HAP-1 (cell line): ENCODE measurements around the gene COMMD3.
"Not testable (repeated sequence)": the region's sequence is repeated elsewhere in the genome, so short reads cannot be mapped to it uniquely, and the experiment has no call there.

Experiments used
- DNase-seq, 2 experiments: peaks; one replicate each; pipeline ENCODE4 v3.0.0-alpha.2; 2016 to 2020; ENCODE audit warnings: low spot score in 2 of 2
- H3K27me3 ChIP-seq: fragments of 250-450 bp; sonication (Bioruptor Pico); 2 replicates; pipeline ENCODE4 v1.5.1; 2020; ENCODE audit warnings: low read depth, mild to moderate bottlenecking, moderate library complexity
- H3K36me3 ChIP-seq: fragments of 250-450 bp; sonication (Bioruptor Pico); replicated peaks from 2 replicates; pipeline ENCODE4 v1.5.1; 2020; ENCODE audit warnings: mild to moderate bottlenecking
- H3K4me1 ChIP-seq: fragments of 250-450 bp; sonication (Bioruptor Pico); 2 replicates; pipeline ENCODE4 v1.5.1; 2020; ENCODE audit warnings: mild to moderate bottlenecking
- H3K4me3 ChIP-seq: fragments of 250-450 bp; sonication (Bioruptor Pico); 2 replicates; pipeline ENCODE4 v1.5.1; 2020; ENCODE audit warnings: mild to moderate bottlenecking, moderate library complexity
- H3K9me3 ChIP-seq: fragments of 250-450 bp; sonication (Bioruptor Pico); 2 replicates; pipeline ENCODE4 v1.5.1; 2020; ENCODE audit warnings: mild to moderate bottlenecking, moderate library complexity
- in situ Hi-C: fragments of 300-500 bp; cut with MboI; formaldehyde crosslinking; loops from 3 replicates; pipeline ENCODE4 v1.14.3; 2020; ENCODE audit warnings: low sequenced_read_pairs, inconsistent platforms, mixed read lengths

The COMMD3 gene

GRCh38 chr10:22349755-22350154, 33.6 kb downstream of the COMMD3 start:
- peaks cover under 1% of the 10 kb centered on the region; the same call in 1 of the 2 replicates for H3K27me3 ChIP-seq
- H3K36me3 ChIP-seq: no peaks in the 10 kb centered on the region
- no peak overlapping the region for H3K4me3 ChIP-seq
- in situ Hi-C loops: no loop called here
- H3K4me1 ChIP-seq: peaks cover 21% of the 10 kb centered on the region
- no peak for DNase-seq
- H3K9me3 ChIP-seq: no peaks in the 10 kb centered on the region

- DNase-seq: peak; percentile 26 to 30
- H3K9me3 ChIP-seq: no peaks in the 10 kb centered on the region
- no peak overlapping the region for H3K4me3 ChIP-seq
- H3K27me3 ChIP-seq: no peaks in the 10 kb centered on the region
- in situ Hi-C loops: no loop called here
- H3K4me1 ChIP-seq: peaks cover 21% of the 10 kb centered on the region
- H3K36me3 ChIP-seq: no peaks in the 10 kb centered on the region
Observed at GRCh38 chr10:22351131-22351703, 35.0 kb downstream of the COMMD3 start.

GRCh38 chr10:22356324-22356873, 40.2 kb downstream of the COMMD3 start:
- Histone ChIP-seq H3K4me1 (peaks cover 2% of the 10 kb centered on the region), H3K4me3 (no peak overlapping the region), H3K27me3 (no peaks in the 10 kb centered on the region), H3K9me3 (no peaks in the 10 kb centered on the region), H3K36me3 (no peaks in the 10 kb centered on the region)
- DNase-seq: no peak
- in situ Hi-C loops: no loop called here

GRCh38 chr10:22357770-22358169, 41.6 kb downstream of the COMMD3 start:
- H3K36me3 ChIP-seq, H3K9me3 ChIP-seq, DNase-seq, H3K4me1 ChIP-seq, H3K4me3 ChIP-seq, H3K27me3 ChIP-seq, in situ Hi-C loops: not testable (repeated sequence)

DNA sequence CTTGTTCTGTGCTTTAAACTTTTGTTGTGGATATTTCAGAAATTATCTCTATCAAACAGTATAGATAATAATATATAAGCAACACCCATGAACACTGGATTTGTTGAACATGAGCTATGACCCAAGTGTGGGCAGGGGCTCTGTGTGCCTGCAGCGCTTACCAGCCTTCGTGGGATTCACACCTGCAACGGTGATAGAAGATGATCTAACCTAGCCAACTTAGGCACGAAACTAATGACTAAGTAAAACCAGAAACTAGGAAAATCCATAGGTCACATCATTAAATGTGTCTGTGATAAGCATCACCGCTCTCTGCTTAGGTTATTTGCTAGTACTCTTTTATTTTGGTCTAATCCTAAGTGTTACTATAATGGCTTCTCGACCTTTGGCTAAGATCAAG, 47.1 kb downstream of the COMMD3 start:
- no peak overlapping the region for H3K4me3 ChIP-seq
- H3K4me1 ChIP-seq: peaks cover 25% of the 10 kb centered on the region
- in situ Hi-C loops: no loop called here
- no peaks in the 10 kb centered on the region for H3K9me3 ChIP-seq
- no peak for DNase-seq
- no peaks in the 10 kb centered on the region for H3K27me3 ChIP-seq
- no peaks in the 10 kb centered on the region for H3K36me3 ChIP-seq

- H3K4me1 ChIP-seq: peaks cover 25% of the 10 kb centered on the region
- H3K36me3 ChIP-seq: no peaks in the 10 kb centered on the region
- no peaks in the 10 kb centered on the region for H3K27me3 ChIP-seq
- no peaks in the 10 kb centered on the region for H3K9me3 ChIP-seq
- no peak overlapping the region for H3K4me3 ChIP-seq
- in situ Hi-C loops: no loop called here
- DNase-seq: no peak
Observed at GRCh38 chr10:22364407-22365140, 48.4 kb downstream of the COMMD3 start.

GRCh38 chr10:22365233-22365632, 49.0 kb downstream of the COMMD3 start:
- Histone ChIP-seq H3K9me3 (no peaks in the 10 kb centered on the region), H3K27me3 (no peaks in the 10 kb centered on the region), H3K4me3 (no peak overlapping the region), H3K36me3 (no peaks in the 10 kb centered on the region), H3K4me1 (peaks cover 25% of the 10 kb centered on the region)
- in situ Hi-C loops: no loop called here
- DNase-seq: no peak

DNA sequence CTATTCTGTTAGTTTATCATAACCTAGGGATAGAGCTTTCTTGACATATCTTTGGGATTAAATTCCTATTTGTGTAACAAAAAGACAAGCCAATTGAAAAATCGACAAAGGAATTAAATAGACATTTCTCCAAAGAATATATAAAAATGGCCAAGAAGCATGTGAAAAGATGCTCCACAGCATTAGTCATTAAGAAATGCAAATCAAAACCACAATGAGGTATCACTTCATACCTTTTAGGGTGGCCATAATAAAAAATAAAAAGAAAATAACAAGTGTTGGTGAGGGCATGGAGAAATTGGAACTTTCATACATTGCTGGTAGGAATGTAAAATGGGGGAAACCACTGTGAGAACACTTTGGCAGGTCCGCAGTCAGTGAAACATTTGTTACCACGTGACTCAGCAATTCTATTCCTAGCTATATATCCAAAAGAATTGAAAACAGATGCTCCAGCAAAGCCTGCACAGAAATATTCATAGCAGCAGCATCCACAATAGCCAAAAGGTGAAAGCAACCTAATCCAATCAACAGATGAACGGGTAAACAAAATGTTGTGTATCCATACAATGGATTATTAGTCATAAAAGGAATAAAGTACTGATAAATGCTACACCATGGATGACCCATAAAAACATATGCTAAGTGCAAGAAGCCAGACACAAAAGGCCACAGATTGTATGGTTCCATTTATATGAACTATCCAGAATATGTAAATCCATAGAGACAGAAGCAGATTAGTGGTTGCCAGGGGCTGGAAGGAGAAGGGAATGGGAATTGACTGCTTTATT, 49.7 kb downstream of the COMMD3 start:
- in situ Hi-C loops: no loop called here
- Histone ChIP-seq H3K27me3 (no peaks in the 10 kb centered on the region), H3K4me1 (peaks cover 25% of the 10 kb centered on the region), H3K9me3 (no peaks in the 10 kb centered on the region), H3K4me3 (no peak overlapping the region), H3K36me3 (no peaks in the 10 kb centered on the region)
- DNase-seq: peak; percentile 56 to 80

DNA sequence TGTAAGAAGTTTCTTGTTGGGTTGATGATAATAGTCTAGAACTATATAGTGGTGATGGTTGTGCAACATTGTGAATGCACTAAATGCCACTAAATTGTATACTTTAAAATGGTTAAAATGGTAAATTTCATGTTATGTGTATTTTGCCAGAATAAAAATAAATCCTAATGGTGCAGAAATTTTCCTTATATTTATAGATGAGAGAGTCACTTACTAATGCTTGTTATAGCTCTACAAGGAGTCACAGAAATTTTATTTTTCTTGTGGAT, 50.2 kb downstream of the COMMD3 start:
- in situ Hi-C loops: no loop called here
- H3K9me3 ChIP-seq: no peaks in the 10 kb centered on the region
- H3K4me1 ChIP-seq: peaks cover 25% of the 10 kb centered on the region
- H3K36me3 ChIP-seq: no peaks in the 10 kb centered on the region
- no peaks in the 10 kb centered on the region for H3K27me3 ChIP-seq
- H3K4me3 ChIP-seq: no peak overlapping the region
- no peak for DNase-seq

- no peaks in the 10 kb centered on the region for H3K36me3 ChIP-seq
- no peaks in the 10 kb centered on the region for H3K27me3 ChIP-seq
- H3K4me3 ChIP-seq: no peak overlapping the region
- in situ Hi-C loops: no loop called here
- H3K4me1 ChIP-seq: peaks cover 25% of the 10 kb centered on the region
- no peaks in the 10 kb centered on the region for H3K9me3 ChIP-seq
- DNase-seq: peak in 1 of 2 experiments; percentile 65
Observed at GRCh38 chr10:22366771-22367170, 50.6 kb downstream of the COMMD3 start.

GRCh38 chr10:22367471-22367870, 51.3 kb downstream of the COMMD3 start:
- H3K27me3 ChIP-seq: no peaks in the 10 kb centered on the region
- in situ Hi-C loops: no loop called here
- H3K36me3 ChIP-seq: no peaks in the 10 kb centered on the region
- peaks cover 25% of the 10 kb centered on the region for H3K4me1 ChIP-seq
- H3K4me3 ChIP-seq: no peak overlapping the region
- H3K9me3 ChIP-seq: no peaks in the 10 kb centered on the region
- DNase-seq: no peak

DNA sequence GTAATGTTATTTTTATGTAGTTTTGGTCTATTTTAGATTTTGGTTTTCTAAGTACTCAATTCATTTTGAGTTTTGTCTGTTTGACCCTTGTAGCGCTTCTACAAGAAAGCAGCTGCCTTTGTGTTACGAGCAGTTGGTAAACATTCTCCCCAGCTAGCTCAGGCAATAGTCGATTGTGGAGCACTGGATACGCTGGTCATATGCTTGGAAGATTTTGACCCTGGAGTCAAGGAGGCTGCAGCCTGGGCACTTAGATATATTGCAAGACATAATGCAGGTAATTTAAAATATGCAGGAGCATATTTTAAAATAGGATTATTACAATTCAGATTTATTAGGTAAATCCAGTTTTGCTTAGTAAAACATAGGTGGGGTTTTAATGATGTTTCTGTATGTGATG, 52.2 kb downstream of the COMMD3 start:
- H3K36me3 ChIP-seq: no peaks in the 10 kb centered on the region
- peaks cover 22% of the 10 kb centered on the region for H3K4me1 ChIP-seq
- in situ Hi-C loops: no loop called here
- H3K4me3 ChIP-seq: no peak overlapping the region
- no peaks in the 10 kb centered on the region for H3K9me3 ChIP-seq
- no peaks in the 10 kb centered on the region for H3K27me3 ChIP-seq
- DNase-seq: no peak

DNA sequence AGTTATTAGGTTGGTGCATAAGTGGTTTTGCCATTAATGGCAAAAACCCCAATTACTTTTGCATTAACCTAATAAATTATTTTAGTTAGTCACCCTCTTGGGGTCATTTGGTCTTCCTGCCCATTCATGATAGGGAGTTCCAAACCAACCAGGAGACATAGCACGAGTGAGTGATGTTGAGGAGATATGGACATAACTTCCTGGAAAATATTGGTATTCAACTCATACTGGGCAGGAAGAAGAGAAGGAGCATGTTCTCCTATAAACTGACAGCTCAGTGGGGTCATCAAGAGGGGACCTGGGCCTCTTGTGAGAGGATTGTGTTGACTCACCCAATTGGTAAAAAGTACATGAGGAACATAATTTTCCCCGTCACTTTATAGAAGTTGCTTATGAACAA, 52.8 kb downstream of the COMMD3 start:
- Histone ChIP-seq H3K4me3 (no peak overlapping the region), H3K9me3 (no peaks in the 10 kb centered on the region), H3K27me3 (no peaks in the 10 kb centered on the region), H3K36me3 (no peaks in the 10 kb centered on the region), H3K4me1 (peaks cover 22% of the 10 kb centered on the region)
- no peak for DNase-seq
- in situ Hi-C loops: no loop called here

- H3K9me3 ChIP-seq: no peaks in the 10 kb centered on the region
- DNase-seq: no peak
- no peaks in the 10 kb centered on the region for H3K36me3 ChIP-seq
- no peaks in the 10 kb centered on the region for H3K27me3 ChIP-seq
- in situ Hi-C loops: no loop called here
- H3K4me1 ChIP-seq: peaks cover 22% of the 10 kb centered on the region
- H3K4me3 ChIP-seq: no peak overlapping the region
Observed at GRCh38 chr10:22369434-22370072, 53.4 kb downstream of the COMMD3 start.
